Esophagus squamous epithelium (tissue), 5 donors: ENCODE results near the gene SPATA6. TPM values are rescaled to one million over a fixed set of nuclear protein-coding genes. Genes with fewer than 3 reads are reported as not detected.
"Not testable (repeated sequence)": the region's sequence is repeated elsewhere in the genome, so short reads cannot be mapped to it uniquely, and the experiment has no call there.

Experiments
- DNase-seq: peaks from one replicate; lab custom pipeline; 2025; lab: John Stamatoyannopoulos, UW
- H3K27ac ChIP-seq, 4 donors: fragments of 200-600 bp; sonication (generic); one replicate each; pipeline ENCODE4 v1.5.1; 2016 to 2019; ENCODE audit warnings: mild to moderate bottlenecking in 1 of 4
- H3K27me3 ChIP-seq, 4 donors: fragments of 200-600 bp; sonication (generic); 1 replicate in 3 of 4; 2 replicates in 1 of 4; pipeline versions ENCODE4 v1.5.1 to v1.6.0; 2017 to 2021; ENCODE audit warnings: antibody characterized with exemption in 1 of 4
- H3K36me3 ChIP-seq, 3 donors: fragments of 200-600 bp; sonication (generic); one replicate each; pipeline ENCODE4 v1.5.1; 2016 to 2019
- H3K4me1 ChIP-seq, 3 donors: fragments of 200-600 bp; sonication (generic); one replicate each; pipeline ENCODE4 v1.5.1; 2017 to 2019
- H3K4me3 ChIP-seq, 4 donors: fragments of 200-600 bp; sonication (generic); 1 replicate in 3 of 4; 2 replicates in 1 of 4; pipeline ENCODE4 v1.5.1; 2016 to 2019; ENCODE audit warnings: mild to moderate bottlenecking in 2 of 4, moderate library complexity in 1 of 4
- H3K9me3 ChIP-seq, 3 donors: fragments of 200-600 bp; sonication (generic); one replicate each; pipeline ENCODE4 v1.5.1; 2016 to 2019
- CTCF ChIP-seq, 6 experiments: fragments of 450-650 bp in 4 of 6; fragments of 200-600 bp in 2 of 6; sonication (generic) in 2 of 6; IDR thresholded peaks; one replicate each; pipeline ENCODE4 v1.5.1; 2016 to 2019; ENCODE audit warnings: antibody characterized with exemption in 6 of 6, mild to moderate bottlenecking in 4 of 6, moderate library complexity in 4 of 6
- POLR2A ChIP-seq, 4 donors: fragments of 450-650 bp; IDR thresholded peaks; one replicate each; pipeline ENCODE4 v1.6.1; 2017; ENCODE audit warnings: antibody characterized with exemption in 4 of 4, mild to moderate bottlenecking in 4 of 4, moderate library complexity in 3 of 4
- WGBS, 2 donors: methylation state at CpG; one replicate each; pipeline ENCODE4 v1.1.5; 2018; 5-methylcytosine and 5-hydroxymethylcytosine counted together
- intact Hi-C: fragments of 100-400 bp; cut with DNase I; formaldehyde crosslinking; loops from one replicate; pipeline ENCODE4 v1.15.0; 2022
- total RNA-seq, 4 donors: library from RNA; depleted of rRNA; stranded (reverse); fragments of >200 nt; gene quantifications; one replicate each; pipeline ENCODE4 v1.1.0, GENCODE V29; 2016
- donor health status: DM: yes; HTN: yes; CAD: no.

The SPATA6 gene
- total RNA-seq, 4 donors from 2014 or later: 2.9 to 8.8 (median 7.1) TPM

GRCh38 chr1:48309564-48310082 lies 162.4 kb downstream of the SPATA6 start:
- H3K27me3 ChIP-seq: no peaks in the 10 kb centered on the region
- WGBS, 2 donors: 73 to 78% methylated on average over 2 of the region's 2 CpGs
- TF ChIP-seq CTCF (IDR thresholded peaks at IDR 0.05): no peak
- no peak for TF ChIP-seq POLR2A (IDR thresholded peaks at IDR 0.05)
- peaks cover 0 to 27% (median 3%) of the 10 kb centered on the region in 3 donors for H3K36me3 ChIP-seq
- intact Hi-C loops: no loop called here
- H3K27ac ChIP-seq: no peak overlapping the region
- no peaks in the 10 kb centered on the region for H3K4me1 ChIP-seq
- no peak for DNase-seq
- H3K4me3 ChIP-seq: no peak overlapping the region
- peaks cover 0 to 16% (median 0%) of the 10 kb centered on the region in 3 donors for H3K9me3 ChIP-seq

GRCh38 chr1:48302652-48303051 lies 169.4 kb downstream of the SPATA6 start:
- TF ChIP-seq CTCF (IDR thresholded peaks at IDR 0.05) (no peak), POLR2A (IDR thresholded peaks at IDR 0.05) (no peak)
- Histone ChIP-seq H3K27me3 (no peaks in the 10 kb centered on the region), H3K36me3 (peaks cover 0 to 40% (median 3%) of the 10 kb centered on the region in 3 donors), H3K4me1 (no peaks in the 10 kb centered on the region), H3K4me3 (no peak overlapping the region), H3K27ac (no peak overlapping the region), H3K9me3 (no peaks in the 10 kb centered on the region)
- no peak for DNase-seq
- intact Hi-C loops: no loop called here

- 30 to 52% methylated on average over 1 of the region's 1 CpG for WGBS, 2 donors
- Histone ChIP-seq H3K4me3 (no peak overlapping the region), H3K27me3 (no peaks in the 10 kb centered on the region), H3K27ac (no peak overlapping the region), H3K36me3 (no peaks in the 10 kb centered on the region), H3K4me1 (peaks cover 0 to 9% (median 0%) of the 10 kb centered on the region in 3 donors), H3K9me3 (no peaks in the 10 kb centered on the region)
- no peak for DNase-seq
- intact Hi-C loops: no loop called here
- TF ChIP-seq CTCF (IDR thresholded peaks at IDR 0.05) (no peak), POLR2A (IDR thresholded peaks at IDR 0.05) (no peak)
These were observed 177.3 kb downstream of the SPATA6 start for GRCh38 chr1:48294656-48295055.

- H3K4me1 ChIP-seq, DNase-seq, intact Hi-C loops, H3K4me3 ChIP-seq, H3K9me3 ChIP-seq, H3K27ac ChIP-seq, H3K36me3 ChIP-seq, H3K27me3 ChIP-seq: not testable (repeated sequence)
- 87 to 94% methylated on average over 5 to 6 of the region's 6 CpGs for WGBS, 2 donors
These were observed 177.9 kb downstream of the SPATA6 start for GRCh38 chr1:48294094-48294493.

- Histone ChIP-seq H3K36me3 (no peaks in the 10 kb centered on the region), H3K27me3 (no peaks in the 10 kb centered on the region), H3K4me1 (peaks cover 0 to 9% (median 0%) of the 10 kb centered on the region in 3 donors), H3K9me3 (no peaks in the 10 kb centered on the region), H3K4me3 (no peak overlapping the region), H3K27ac (no peak overlapping the region)
- 89 to 95% methylated on average over 3 to 5 of the region's 5 CpGs for WGBS, 2 donors
- TF ChIP-seq POLR2A (IDR thresholded peaks at IDR 0.05): no peak
- TF ChIP-seq CTCF (IDR thresholded peaks at IDR 0.05): no peak
- DNase-seq: no peak
- intact Hi-C loops: no loop called here
These were observed 179.3 kb downstream of the SPATA6 start for GRCh38 chr1:48292706-48293105.

- 85% methylated on average over 4 of the region's 4 CpGs; no CpG with 5 or more reads in 1 of the 2 donors for WGBS, 2 donors
- Histone ChIP-seq H3K27ac (no peak overlapping the region), H3K27me3 (no peaks in the 10 kb centered on the region), H3K36me3 (no peaks in the 10 kb centered on the region), H3K4me1 (peaks cover 0 to 9% (median 0%) of the 10 kb centered on the region in 3 donors), H3K4me3 (no peak overlapping the region), H3K9me3 (no peaks in the 10 kb centered on the region)
- TF ChIP-seq POLR2A (IDR thresholded peaks at IDR 0.05) (no peak), CTCF (IDR thresholded peaks at IDR 0.05) (no peak)
- intact Hi-C loops: no loop called here
- no peak for DNase-seq
These were observed 180.6 kb downstream of the SPATA6 start for GRCh38 chr1:48291421-48291820.
